ENCODE results near the gene HILPDA.
"Not testable (repeated sequence)": the region's sequence is repeated elsewhere in the genome, so short reads cannot be mapped to it uniquely, and the experiment has no call there.

The HILPDA gene

GRCh38 chr7:128434413-128435326, 21.0 kb upstream of the HILPDA start:
- DNase-seq: peak; percentile 23

GRCh38 chr7:128435327-128435686, 20.4 kb upstream of the HILPDA start:
- no peak for DNase-seq

- DNase-seq: no peak
Observed at GRCh38 chr7:128437426-128438332, 18.0 kb upstream of the HILPDA start.

GRCh38 chr7:128442356-128442755, 13.3 kb upstream of the HILPDA start:
- DNase-seq: no peak

GRCh38 chr7:128443831-128444600, 11.7 kb upstream of the HILPDA start:
- DNase-seq: no peak

GRCh38 chr7:128446306-128446705, 9.4 kb upstream of the HILPDA start:
- DNase-seq: no peak

GRCh38 chr7:128447941-128448564, 7.6 kb upstream of the HILPDA start:
- DNase-seq: no peak

GRCh38 chr7:128448751-128449302, 6.9 kb upstream of the HILPDA start:
- no peak for DNase-seq

GRCh38 chr7:128450409-128450808, 5.3 kb upstream of the HILPDA start:
- no peak for DNase-seq

- DNase-seq: no peak
Observed at GRCh38 chr7:128450913-128451312, 4.8 kb upstream of the HILPDA start.

GRCh38 chr7:128452552-128452951, 3.1 kb upstream of the HILPDA start:
- no peak for DNase-seq

- no peak for DNase-seq
Observed at GRCh38 chr7:128453836-128454804, 1.6 kb upstream of the HILPDA start.

- DNase-seq: peak; percentile 28
Observed at GRCh38 chr7:128454808-128455542, 703 bp upstream of the HILPDA start.

GRCh38 chr7:128456255-128456725, 612 bp downstream of the HILPDA start:
- DNase-seq: no peak

- not testable (repeated sequence) for DNase-seq
Observed at GRCh38 chr7:128457385-128457784, 1.7 kb downstream of the HILPDA start.

- DNase-seq: no peak
Observed at GRCh38 chr7:128458956-128459355, 3.3 kb downstream of the HILPDA start.

- DNase-seq: peak; percentile 59
Observed at GRCh38 chr7:128459394-128459878, 3.8 kb downstream of the HILPDA start.

- DNase-seq: no peak
Observed at GRCh38 chr7:128462460-128462859, 6.8 kb downstream of the HILPDA start.

- not testable (repeated sequence) for DNase-seq
Observed at GRCh38 chr7:128463345-128463744, 7.7 kb downstream of the HILPDA start.

- DNase-seq: not testable (repeated sequence)
Observed at GRCh38 chr7:128463933-128464332, 8.3 kb downstream of the HILPDA start.

All from EL (cell line).